ENCODE results near the gene SLC35D1.

DNA sequence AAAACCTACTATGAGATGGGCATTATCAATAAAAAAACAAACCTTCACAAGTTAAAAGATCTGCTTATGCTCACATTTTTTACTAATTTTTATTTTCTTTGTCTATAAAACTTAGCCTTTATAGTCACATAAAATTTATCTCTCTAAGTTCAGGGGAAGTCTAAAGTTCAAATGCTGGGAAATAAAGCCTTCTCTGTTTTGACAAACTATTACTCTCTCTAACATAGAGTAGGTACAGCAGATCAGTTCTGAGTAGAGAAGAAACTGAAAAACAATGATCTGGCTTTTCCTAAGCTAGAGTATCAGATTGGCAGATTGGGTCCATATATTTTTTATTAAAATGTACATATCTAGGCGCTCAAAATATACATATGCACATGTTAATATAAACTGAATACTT is 49.6 kb upstream of the SLC35D1 start:
- TF ChIP-seq, protein P1, sequence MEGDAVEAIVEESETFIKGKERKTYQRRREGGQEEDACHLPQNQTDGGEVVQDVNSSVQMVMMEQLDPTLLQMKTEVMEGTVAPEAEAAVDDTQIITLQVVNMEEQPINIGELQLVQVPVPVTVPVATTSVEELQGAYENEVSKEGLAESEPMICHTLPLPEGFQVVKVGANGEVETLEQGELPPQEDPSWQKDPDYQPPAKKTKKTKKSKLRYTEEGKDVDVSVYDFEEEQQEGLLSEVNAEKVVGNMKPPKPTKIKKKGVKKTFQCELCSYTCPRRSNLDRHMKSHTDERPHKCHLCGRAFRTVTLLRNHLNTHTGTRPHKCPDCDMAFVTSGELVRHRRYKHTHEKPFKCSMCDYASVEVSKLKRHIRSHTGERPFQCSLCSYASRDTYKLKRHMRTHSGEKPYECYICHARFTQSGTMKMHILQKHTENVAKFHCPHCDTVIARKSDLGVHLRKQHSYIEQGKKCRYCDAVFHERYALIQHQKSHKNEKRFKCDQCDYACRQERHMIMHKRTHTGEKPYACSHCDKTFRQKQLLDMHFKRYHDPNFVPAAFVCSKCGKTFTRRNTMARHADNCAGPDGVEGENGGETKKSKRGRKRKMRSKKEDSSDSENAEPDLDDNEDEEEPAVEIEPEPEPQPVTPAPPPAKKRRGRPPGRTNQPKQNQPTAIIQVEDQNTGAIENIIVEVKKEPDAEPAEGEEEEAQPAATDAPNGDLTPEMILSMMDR (IDR thresholded peaks at IDR 0.05): no peak
- no peak for TF ChIP-seq EZH2 (IDR thresholded peaks at IDR 0.05; ENCODE audit: borderline replicate concordance, insufficient read depth, low read depth, low read length, poor library complexity, severe bottlenecking)
